RWPE1 (cell line): Measurements from ENCODE around the gene MRPL58.
"Not testable (repeated sequence)": the region's sequence is repeated elsewhere in the genome, so short reads cannot be mapped to it uniquely, and the experiment has no call there.

Experiments
- CTCF ChIA-PET: fragments of 350-600 bp; sonication (Branson Sonifier 250); formaldehyde crosslinking; extraction: SDS; loops from one replicate; lab custom pipeline; 2021; lab: Yijun Ruan, JAX
- POLR2A ChIA-PET: fragments of 400-600 bp; formaldehyde crosslinking; extraction: SDS; loops from one replicate; lab custom pipeline; 2020; ENCODE audit warnings: antibody characterized with exemption; ENCODE audit not compliant: low non-redundant PET; lab: Yijun Ruan, JAX
- DNase-seq: peaks from one replicate; pipeline ENCODE4 v3.0.0; 2012; ENCODE audit warnings: low spot score
- H3K27ac ChIP-seq: fragments of 450-650 bp; 2 replicates; pipeline ENCODE4 v1.5.1; 2017
- TF ChIP-seq, protein P1 (sequence below): fragments of 450-650 bp; conservative IDR thresholded peaks from 2 replicates; pipeline ENCODE4 v1.5.1; 2017; ENCODE audit warnings: low read depth, mild to moderate bottlenecking

Gene MRPL58

DNA sequence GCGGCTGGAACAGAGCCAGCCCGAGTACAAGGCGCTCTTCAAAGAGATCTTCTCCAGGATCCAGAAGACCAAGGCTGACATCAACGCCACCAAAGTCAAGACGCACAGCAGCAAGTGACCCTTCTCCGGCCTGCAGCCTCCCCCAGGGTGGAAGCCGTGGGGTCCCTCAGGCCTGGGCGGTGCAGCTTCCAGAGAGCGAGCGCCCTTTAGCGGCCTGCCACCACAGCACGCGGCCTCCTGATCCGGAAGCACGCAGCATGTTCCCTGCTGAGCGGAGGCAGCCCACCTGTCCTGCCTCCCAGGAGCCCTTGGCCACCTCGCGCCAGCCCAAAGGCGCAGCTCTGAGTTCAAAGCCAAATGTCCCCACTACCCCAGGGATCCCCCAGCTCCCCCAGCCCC lies 8.5 kb upstream of the MRPL58 start:
- CTCF ChIA-PET = interaction anchor here (1.0 to 1.4 kb wide), 2 partner anchors 11 to 42 kb away, joined by 4 read pairs; no protein-coding TSS in a partner anchor
- no peak for DNase-seq
- POLR2A ChIA-PET = interaction anchor here (0.6 kb wide), 1 partner anchor 13 kb away, joined by 4 read pairs; no protein-coding TSS in a partner anchor
- H3K27ac ChIP-seq = no peak overlapping the region
- TF ChIP-seq, protein P1, sequence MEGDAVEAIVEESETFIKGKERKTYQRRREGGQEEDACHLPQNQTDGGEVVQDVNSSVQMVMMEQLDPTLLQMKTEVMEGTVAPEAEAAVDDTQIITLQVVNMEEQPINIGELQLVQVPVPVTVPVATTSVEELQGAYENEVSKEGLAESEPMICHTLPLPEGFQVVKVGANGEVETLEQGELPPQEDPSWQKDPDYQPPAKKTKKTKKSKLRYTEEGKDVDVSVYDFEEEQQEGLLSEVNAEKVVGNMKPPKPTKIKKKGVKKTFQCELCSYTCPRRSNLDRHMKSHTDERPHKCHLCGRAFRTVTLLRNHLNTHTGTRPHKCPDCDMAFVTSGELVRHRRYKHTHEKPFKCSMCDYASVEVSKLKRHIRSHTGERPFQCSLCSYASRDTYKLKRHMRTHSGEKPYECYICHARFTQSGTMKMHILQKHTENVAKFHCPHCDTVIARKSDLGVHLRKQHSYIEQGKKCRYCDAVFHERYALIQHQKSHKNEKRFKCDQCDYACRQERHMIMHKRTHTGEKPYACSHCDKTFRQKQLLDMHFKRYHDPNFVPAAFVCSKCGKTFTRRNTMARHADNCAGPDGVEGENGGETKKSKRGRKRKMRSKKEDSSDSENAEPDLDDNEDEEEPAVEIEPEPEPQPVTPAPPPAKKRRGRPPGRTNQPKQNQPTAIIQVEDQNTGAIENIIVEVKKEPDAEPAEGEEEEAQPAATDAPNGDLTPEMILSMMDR = no peak

DNA sequence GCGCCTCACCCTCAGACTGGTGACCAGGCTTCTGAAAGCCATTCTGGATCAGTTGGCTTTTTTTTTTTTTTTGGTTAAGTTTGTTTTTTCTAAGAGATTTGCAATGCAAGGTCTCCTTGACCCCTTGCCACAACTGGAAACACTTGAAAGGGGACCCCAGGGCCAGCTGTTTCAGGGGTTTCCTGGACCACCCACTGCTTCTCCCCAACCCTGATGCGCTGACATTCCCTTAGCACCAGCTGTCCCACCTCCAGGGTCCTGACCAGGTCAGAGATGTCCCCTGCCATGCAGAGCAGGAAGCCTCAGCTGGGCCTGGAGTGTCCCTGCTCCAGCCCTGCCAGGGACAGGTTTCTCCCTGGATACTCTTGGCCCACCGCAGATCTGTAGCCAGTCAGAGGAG lies 8.1 kb upstream of the MRPL58 start:
- POLR2A ChIA-PET = interaction anchor here (0.6 kb wide), 1 partner anchor 13 kb away, joined by 4 read pairs; no protein-coding TSS in a partner anchor
- TF ChIP-seq, protein P1 = no peak
- no peak overlapping the region for H3K27ac ChIP-seq
- CTCF ChIA-PET = interaction anchor here (0.6 to 1.4 kb wide), 3 partner anchors 11 to 1453 kb away, joined by 3 to 4 read pairs (median 4); no protein-coding TSS in a partner anchor
- DNase-seq = no peak

DNA sequence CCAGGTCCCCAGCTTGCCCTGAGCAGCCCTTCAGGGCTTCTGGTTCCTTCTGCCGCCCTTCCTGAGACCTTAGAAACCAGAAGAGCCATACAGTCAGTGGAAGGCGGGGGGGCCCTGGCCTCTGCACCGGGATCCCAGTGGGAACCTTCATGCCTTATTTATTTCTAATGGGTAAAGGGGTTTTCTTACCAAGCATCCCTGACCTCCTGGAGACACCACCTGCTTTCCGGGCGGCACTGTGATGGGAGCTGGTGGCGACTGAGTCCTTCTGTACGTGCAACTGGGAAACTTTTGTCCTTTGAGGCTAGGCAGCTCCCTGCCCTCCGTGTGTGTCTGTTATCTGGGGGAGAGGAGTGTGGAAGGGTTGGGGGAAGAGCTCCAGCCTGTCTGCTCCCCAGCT lies 7.2 kb upstream of the MRPL58 start:
- CTCF ChIA-PET = interaction anchor here (1.2 to 2.2 kb wide), 2 partner anchors 17 to 44 kb away, joined by 5 to 31 read pairs; no protein-coding TSS in a partner anchor

DNA sequence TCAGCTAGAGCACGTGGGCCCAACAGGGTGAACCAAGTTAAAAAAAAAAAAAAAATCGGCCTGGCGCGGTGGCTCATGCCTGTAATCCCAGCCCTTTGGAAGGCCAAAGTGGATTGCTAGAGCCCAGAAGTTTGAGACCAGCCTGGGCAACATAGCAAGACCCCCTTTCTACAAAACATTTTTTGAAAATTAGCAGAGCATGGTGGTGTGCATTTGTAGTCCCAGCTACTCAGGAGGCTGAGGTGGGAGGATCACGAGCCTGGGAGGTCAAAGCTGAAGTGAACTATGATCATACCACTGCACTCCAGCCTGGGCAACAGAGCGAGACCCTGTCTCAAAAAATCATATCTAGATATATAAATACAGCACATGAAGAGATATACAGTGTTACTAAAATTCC lies 6.4 kb upstream of the MRPL58 start:
- DNase-seq, POLR2A ChIA-PET, H3K27ac ChIP-seq: not testable (repeated sequence)
- CTCF ChIA-PET = interaction anchor here (0.6 to 2.2 kb wide), 2 partner anchors 45 to 123 kb away, joined by 4 to 31 read pairs; no protein-coding TSS in a partner anchor

More for the DNA sequence above, 7.2 kb upstream of the MRPL58 start:
- POLR2A ChIA-PET = no interaction called here
- no peak overlapping the region for H3K27ac ChIP-seq
- TF ChIP-seq, protein P1 = no peak
- no peak for DNase-seq

DNA sequence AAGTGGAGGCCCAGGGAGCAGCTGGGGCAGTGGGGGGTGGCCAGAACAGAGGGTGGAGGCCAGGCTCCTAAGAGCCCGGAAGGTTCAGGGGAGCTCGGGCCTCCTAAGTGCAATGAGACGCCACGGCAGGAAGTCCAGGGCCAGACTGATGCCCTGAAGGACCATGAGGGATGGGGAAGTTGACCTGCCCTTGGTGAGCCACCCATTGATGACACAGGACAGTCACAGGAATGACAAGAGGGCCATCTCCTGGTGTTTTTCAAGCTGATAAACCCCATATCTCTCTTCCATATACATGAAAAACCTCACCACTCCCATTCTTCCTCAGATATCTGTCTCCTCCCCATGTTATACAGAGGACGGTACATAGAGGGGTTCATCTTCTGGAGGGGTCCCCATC lies 5.8 kb upstream of the MRPL58 start:
- ChIA-PET POLR2A (no interaction called here), CTCF (interaction anchor here (0.6 to 2.2 kb wide), 4 partner anchors 13 to 138 kb away, joined by 3 to 31 read pairs (median 4); no protein-coding TSS in a partner anchor)
- no peak for DNase-seq
- TF ChIP-seq, protein P1 = no peak
- H3K27ac ChIP-seq = no peak overlapping the region

DNA sequence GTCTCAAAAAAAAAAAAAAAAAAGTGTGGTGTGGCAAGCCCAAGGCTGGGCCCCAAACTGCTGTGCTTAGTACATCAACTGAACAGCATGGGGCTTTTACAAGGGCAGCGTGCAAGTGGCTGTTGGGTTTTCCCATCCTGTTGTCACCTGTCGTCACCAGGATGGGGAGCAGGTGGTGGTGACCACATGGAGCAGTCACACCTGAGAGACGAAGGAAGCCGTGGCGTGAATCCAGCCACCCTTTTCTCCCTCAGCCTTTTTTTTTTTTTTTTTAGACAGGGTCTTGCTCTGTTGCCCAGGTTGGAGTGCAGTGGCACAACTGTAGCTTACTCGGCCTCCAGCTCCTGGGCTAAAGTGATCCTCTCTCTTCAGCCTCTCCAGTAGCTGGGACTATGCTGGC lies 4.1 kb upstream of the MRPL58 start:
- CTCF ChIA-PET = interaction anchor here (1.0 to 1.1 kb wide), 2 partner anchors 47 to 267 kb away, joined by 3 to 4 read pairs; no protein-coding TSS in a partner anchor
- no peak overlapping the region for H3K27ac ChIP-seq
- TF ChIP-seq, protein P1 = no peak
- POLR2A ChIA-PET = interaction anchor here (0.6 to 0.7 kb wide), 2 partner anchors 25 to 252 kb away, joined by 3 to 5 read pairs; no protein-coding TSS in a partner anchor
- DNase-seq = no peak

DNA sequence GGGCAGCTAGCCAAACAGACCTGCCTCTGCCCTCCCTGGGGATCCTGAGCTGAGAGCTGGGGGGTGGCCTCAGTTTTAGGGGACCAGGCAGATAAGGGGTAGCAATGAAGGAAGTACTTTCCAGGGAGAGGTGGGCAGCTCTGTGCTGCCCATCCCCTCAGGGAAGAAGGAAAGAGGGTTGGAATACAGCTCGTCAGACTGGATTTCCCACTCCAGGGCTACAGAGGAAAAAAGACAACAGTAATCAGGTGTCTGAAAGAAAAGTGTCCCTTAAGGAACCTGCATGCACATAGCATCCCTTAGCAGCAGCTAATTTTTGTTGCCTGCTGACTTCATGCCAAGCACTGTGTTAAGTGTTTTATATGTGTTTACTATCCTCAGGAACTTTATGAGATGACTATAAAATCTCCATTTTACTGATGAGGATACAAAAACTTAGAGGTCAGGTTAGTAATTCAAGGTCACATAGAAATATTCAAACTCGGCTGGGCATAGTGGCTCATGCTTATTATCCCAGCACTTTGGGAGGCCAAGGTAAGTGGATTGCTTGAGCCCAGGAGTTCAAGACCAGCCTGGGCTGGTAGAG lies 3.2 kb upstream of the MRPL58 start:
- TF ChIP-seq, protein P1 = no peak
- no peak overlapping the region for H3K27ac ChIP-seq
- POLR2A ChIA-PET = interaction anchor here (0.7 kb wide), 1 partner anchor 251 kb away, joined by 5 read pairs; no protein-coding TSS in a partner anchor
- CTCF ChIA-PET = interaction anchor here (1.8 kb wide), 1 partner anchor 48 kb away, joined by 7 read pairs; no protein-coding TSS in a partner anchor
- DNase-seq = no peak
